SK-N-MC (cell line): Measurements from ENCODE around the gene ACTN1.
A peak's percentile ranks its signal among the peaks of the same experiment; 100 is the strongest.

ENCODE experiments used
- DNase-seq: peaks from one replicate; pipeline ENCODE4 v3.0.0-alpha.2; 2011; ENCODE audit warnings: low read depth, low spot score
- H3K27ac ChIP-seq: fragments of 200-600 bp; sonication (generic); 2 replicates; pipeline ENCODE4 v1.5.1; 2016; ENCODE audit warnings: mixed run types
- H3K36me3 ChIP-seq: fragments of 200-600 bp; sonication (generic); 2 replicates; pipeline ENCODE4 v1.6.1; 2017; ENCODE audit warnings: antibody characterized with exemption, low read length, mixed read lengths; ENCODE audit not compliant: insufficient read depth
- H3K4me3 ChIP-seq: fragments of 200-600 bp; sonication (generic); 2 replicates; pipeline ENCODE4 v1.5.1; 2016
- H3K9ac ChIP-seq: fragments of 200-600 bp; sonication (generic); 2 replicates; pipeline ENCODE4 v1.8.0; 2017; ENCODE audit warnings: mixed run types, mixed read lengths; ENCODE audit not compliant: insufficient read length
- H3K9me3 ChIP-seq: fragments of 200-600 bp; sonication (generic); 2 replicates; pipeline ENCODE4 v1.6.1; 2017; ENCODE audit warnings: low read depth, mild to moderate bottlenecking, antibody characterized with exemption, low read length, moderate library complexity, mixed read lengths
- EZH2 ChIP-seq: fragments of 200-600 bp; sonication (generic); IDR thresholded peaks from one replicate; pipeline ENCODE4 v1.6.1; 2017; ENCODE audit warnings: antibody characterized with exemption
- FOXP2 ChIP-seq: optimal IDR thresholded peaks from 2 replicates; pipeline ENCODE3; 2011; ENCODE audit warnings: mild to moderate bottlenecking, moderate library complexity; ENCODE audit not compliant: insufficient read depth; ENCODE audit errors: extremely low read length, control extremely low read depth
- POLR2AphosphoS5 ChIP-seq: IDR thresholded peaks from 2 replicates; pipeline ENCODE4 v1.6.1; 2012; ENCODE audit warnings: mild to moderate bottlenecking, low read depth, low read length, borderline replicate concordance

The ACTN1 gene

GRCh38 chr14:68952531-68953195 is 26.4 kb downstream of the ACTN1 start:
- peak; percentile 79 for DNase-seq
- no peak for TF ChIP-seq EZH2
- peak; percentile 77 for TF ChIP-seq FOXP2
- TF ChIP-seq POLR2AphosphoS5, result peak; percentile 51; the same call in 1 of the 2 replicates
- H3K27ac ChIP-seq, result peak overlapping the region; percentile 92
- H3K9ac ChIP-seq, result no peak overlapping the region
- H3K4me3 ChIP-seq, result peak overlapping the region; percentile 75
- no peaks in the 10 kb centered on the region for H3K36me3 ChIP-seq
- no peaks in the 10 kb centered on the region for H3K9me3 ChIP-seq

DNA sequence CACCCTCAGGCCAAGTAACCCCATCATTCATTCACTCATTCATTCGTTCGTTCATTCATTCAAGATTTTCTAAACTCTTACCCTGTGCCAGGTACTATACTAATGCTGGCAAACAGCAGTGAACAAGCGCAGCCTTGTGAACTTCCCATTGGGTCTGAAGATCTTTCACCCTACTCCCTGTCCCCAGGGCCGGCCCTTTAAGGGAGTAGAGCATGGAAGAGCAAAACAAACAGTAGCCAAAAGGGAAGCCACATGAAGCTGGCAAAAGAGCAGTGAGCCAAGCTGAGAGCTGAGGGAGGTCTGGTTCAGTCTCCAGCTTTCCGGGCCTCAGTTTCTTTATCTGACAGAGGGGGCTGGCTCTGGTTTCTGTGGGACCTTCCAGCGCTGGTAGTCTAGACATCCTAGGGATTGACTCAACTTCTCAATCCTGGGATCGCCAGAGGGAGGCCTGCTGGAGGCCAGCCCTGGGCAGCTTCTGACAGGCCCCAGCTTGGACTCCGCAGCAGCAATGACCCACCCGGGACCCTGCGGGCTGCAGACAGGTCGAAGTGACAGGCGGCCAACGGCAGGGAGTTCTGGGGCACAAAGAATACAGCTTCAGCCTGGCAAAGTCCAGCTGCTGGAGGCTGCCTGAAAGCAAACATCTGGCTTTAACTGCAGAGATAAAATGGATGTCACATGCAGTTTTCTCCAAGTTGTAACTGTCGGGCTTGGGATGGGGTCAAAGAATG is 27.1 kb downstream of the ACTN1 start:
- DNase-seq, result no peak
- Histone ChIP-seq H3K36me3 (no peaks in the 10 kb centered on the region), H3K27ac (peak overlapping the region; percentile 92; the same call in 1 of the 2 replicates), H3K4me3 (peak overlapping the region; percentile 75), H3K9ac (no peak overlapping the region), H3K9me3 (no peaks in the 10 kb centered on the region)
- TF ChIP-seq EZH2, result no peak
- no peak for TF ChIP-seq POLR2AphosphoS5
- no peak for TF ChIP-seq FOXP2

DNA sequence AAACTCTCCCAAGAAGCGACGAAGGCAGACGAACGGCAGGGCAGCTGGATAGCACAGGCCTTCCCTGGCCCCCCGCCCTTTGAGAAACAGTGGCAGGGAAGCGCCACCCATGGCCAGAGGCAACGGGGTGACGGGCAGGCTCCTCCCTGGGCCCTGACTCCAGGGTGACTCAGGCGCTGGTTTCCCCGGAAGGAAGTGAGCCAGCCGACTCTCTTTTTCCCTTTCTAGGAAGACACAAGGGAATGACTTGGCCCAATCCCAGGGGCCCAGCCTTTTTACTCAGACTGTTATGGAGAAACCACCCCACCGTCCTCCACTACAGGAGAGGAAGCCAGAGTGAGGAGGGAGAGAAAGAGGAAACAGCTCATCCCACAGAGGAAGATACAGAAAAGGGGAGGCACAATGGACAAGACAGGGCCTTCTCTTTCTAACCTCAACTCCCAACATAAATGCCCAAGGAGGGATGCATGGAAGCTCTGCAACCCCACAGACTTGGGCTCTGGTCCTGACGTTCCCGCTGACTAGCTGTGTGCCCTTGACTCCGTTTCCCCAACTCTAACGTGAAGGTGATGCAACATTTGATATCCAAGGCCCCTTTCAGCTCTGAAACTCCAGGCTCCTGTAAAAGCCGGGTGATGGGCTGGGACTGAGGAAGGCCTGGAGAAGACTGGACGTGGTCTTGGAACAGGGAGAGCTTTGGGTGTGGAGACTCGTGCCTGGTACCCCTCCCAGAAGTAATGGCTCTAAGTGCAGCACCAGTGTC is 27.9 kb downstream of the ACTN1 start:
- no peak overlapping the region for H3K9ac ChIP-seq
- H3K27ac ChIP-seq, result peak overlapping the region; percentile 67
- H3K9me3 ChIP-seq, result no peaks in the 10 kb centered on the region
- TF ChIP-seq POLR2AphosphoS5, result peak; percentile 39; the same call in 1 of the 2 replicates
- no peak for TF ChIP-seq FOXP2
- peak; percentile 48 for DNase-seq
- H3K4me3 ChIP-seq, result peak overlapping the region; percentile 37; the same call in 1 of the 2 replicates
- H3K36me3 ChIP-seq, result no peaks in the 10 kb centered on the region

- DNase-seq, result no peak
- Histone ChIP-seq H3K27ac (no peak overlapping the region), H3K9me3 (no peaks in the 10 kb centered on the region), H3K36me3 (no peaks in the 10 kb centered on the region), H3K4me3 (no peak overlapping the region), H3K9ac (no peak overlapping the region)
- TF ChIP-seq POLR2AphosphoS5, result no peak
- TF ChIP-seq FOXP2, result no peak
- no peak for TF ChIP-seq EZH2
Observed at GRCh38 chr14:68950111-68950510, 29.0 kb downstream of the ACTN1 start.

DNA sequence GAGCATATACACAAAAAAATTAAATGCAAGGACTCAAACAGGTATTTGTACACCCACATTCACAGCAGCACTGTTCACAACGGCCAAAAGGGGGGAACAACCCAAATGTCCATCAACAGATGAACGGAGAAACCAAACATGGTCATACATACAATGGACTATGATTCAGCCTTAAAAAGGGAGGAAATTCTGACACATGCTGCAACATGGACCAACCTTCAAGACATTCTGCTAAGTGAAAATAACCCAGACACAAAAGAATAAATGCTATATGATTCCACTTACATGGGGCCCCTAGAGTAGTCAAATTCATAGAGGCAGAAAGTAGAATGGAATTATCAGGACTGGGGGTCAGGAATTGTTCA is 29.5 kb downstream of the ACTN1 start:
- H3K4me3 ChIP-seq, result no peak overlapping the region
- no peaks in the 10 kb centered on the region for H3K36me3 ChIP-seq
- no peaks in the 10 kb centered on the region for H3K9me3 ChIP-seq
- TF ChIP-seq POLR2AphosphoS5, result no peak
- TF ChIP-seq EZH2, result no peak
- no peak for TF ChIP-seq FOXP2
- DNase-seq, result no peak
- H3K27ac ChIP-seq, result no peak overlapping the region
- no peak overlapping the region for H3K9ac ChIP-seq

DNA sequence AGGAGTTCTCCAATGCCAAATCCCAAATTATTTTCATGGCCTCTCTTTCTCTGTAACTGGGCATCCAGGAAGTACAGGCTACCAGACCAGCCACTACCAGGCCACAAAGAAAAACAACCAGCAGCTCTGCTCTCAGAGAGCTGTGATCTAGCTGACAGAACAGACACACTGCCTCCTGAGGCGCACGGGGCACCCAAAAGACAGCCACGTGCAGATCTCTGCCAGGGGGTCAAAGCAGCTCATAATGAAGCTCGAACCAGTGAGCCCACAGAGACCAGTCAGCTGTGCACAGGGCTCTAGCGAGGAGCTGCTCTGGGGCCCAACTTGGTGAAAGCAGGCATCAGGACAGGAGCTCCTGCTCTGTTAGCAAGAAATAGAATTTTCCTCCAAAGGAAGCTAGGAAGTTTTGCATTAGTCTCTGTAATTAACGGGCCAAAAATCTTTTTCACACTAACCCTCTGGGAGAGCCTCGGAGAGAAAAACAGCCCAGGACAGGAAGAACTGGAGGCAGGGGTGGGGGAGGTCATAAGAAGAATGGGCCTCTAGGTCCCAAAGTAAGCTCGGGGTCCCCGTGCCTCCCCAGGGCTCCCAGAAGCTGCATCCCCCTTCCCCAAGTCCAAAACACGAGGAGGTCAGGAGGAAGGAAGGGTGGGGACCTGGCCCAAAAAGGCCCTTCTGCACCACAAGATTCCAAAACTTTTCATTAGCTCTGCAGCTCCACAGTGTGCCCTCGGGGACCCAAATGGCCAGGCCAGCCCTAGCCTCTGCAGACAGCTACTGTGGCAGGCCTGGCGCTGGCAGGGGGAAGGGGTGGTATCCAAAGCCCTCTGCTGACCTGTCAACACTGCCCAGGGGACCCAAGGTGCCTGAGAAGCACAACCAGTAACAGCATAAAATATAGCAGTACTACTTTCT is 30.2 kb downstream of the ACTN1 start:
- no peak overlapping the region for H3K4me3 ChIP-seq
- TF ChIP-seq FOXP2 (no peak), POLR2AphosphoS5 (no peak), EZH2 (no peak)
- DNase-seq, result no peak
- no peak overlapping the region for H3K9ac ChIP-seq
- H3K36me3 ChIP-seq, result no peaks in the 10 kb centered on the region
- H3K27ac ChIP-seq, result no peak overlapping the region
- H3K9me3 ChIP-seq, result no peaks in the 10 kb centered on the region

GRCh38 chr14:68947802-68948201 is 31.3 kb downstream of the ACTN1 start:
- peak; percentile 82 for TF ChIP-seq FOXP2
- TF ChIP-seq EZH2, result no peak
- Histone ChIP-seq H3K9me3 (no peaks in the 10 kb centered on the region), H3K36me3 (no peaks in the 10 kb centered on the region), H3K4me3 (peak overlapping the region; percentile 19), H3K9ac (no peak overlapping the region), H3K27ac (no peak overlapping the region)
- peak; percentile 45 for DNase-seq

GRCh38 chr14:68946489-68946822 is 32.6 kb downstream of the ACTN1 start:
- no peaks in the 10 kb centered on the region for H3K36me3 ChIP-seq
- no peak for DNase-seq
- TF ChIP-seq POLR2AphosphoS5 (no peak), FOXP2 (no peak), EZH2 (no peak)
- no peak overlapping the region for H3K9ac ChIP-seq
- H3K27ac ChIP-seq, result no peak overlapping the region
- no peak overlapping the region for H3K4me3 ChIP-seq
- no peaks in the 10 kb centered on the region for H3K9me3 ChIP-seq
